GM12892 (cell line): ENCODE measurements around the gene LATS2.
"Not testable (repeated sequence)": the region's sequence is repeated elsewhere in the genome, so short reads cannot be mapped to it uniquely, and the experiment has no call there.

Experiments used
- DNase-seq: peaks from one replicate; pipeline ENCODE4 v3.0.0; 2011; ENCODE audit not compliant: insufficient read length
- FAIRE-seq: peaks from 2 replicates; lab custom pipeline; 2011; peaks lifted over from hg19 to GRCh38; lab: Jason Lieb, UNC
- POLR2A ChIP-seq: IDR thresholded peaks from 2 replicates; pipeline ENCODE4 v1.6.1; 2011; ENCODE audit warnings: low read depth, low read length, control low read depth
- POLR2AphosphoS5 ChIP-seq: IDR thresholded peaks from 2 replicates; pipeline ENCODE4 v1.6.1; 2011; ENCODE audit warnings: low read depth, low read length, control low read depth
- TAF1 ChIP-seq: IDR thresholded peaks from 2 replicates; pipeline ENCODE4 v1.6.1; 2011; ENCODE audit warnings: low read depth, mild to moderate bottlenecking, control low read depth, low read length, borderline replicate concordance

The LATS2 gene

DNA sequence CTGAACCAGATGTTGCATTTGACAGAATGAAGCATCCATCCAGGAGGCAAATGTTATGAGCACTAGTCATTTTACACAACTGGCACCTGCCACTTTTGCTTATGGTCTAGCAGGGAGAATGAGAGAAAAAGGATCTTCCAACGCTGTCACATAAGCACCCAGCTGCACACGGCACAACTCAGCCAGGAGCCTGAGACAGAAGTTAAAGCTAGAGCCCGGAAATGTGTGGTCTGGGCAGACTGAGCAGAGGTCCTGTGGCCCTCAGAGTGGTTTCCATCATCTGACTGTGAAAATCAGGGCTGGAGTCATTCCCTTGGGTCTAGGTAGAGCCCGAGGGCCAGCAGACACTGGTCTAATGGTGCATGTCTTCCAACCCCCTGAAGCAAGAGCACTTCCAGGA, 80.5 kb downstream of the LATS2 start:
- no peak for TF ChIP-seq POLR2A
- no peak for TF ChIP-seq POLR2AphosphoS5
- TF ChIP-seq TAF1 = no peak
- no peak for FAIRE-seq

DNA sequence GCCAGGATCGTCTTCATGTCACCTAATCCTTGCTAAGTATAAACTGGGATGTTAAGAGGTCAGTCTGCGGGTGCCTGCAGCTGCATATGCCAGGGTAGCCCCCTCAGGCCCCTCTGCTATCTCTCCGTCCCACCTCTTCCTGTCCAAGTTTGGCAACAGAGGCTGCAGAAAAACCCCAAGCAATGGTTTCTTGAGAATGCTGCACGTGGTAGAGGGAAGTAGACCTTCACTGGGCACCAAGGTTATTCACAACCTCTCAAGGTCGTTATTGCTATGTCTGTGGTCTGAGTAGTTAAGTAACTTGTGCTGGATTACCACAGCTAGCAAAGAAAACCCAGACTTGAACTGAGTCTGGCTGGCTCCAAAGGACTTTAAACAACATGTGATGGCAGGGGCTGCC, 81.0 kb downstream of the LATS2 start:
- FAIRE-seq (no peak), DNase-seq (no peak)
- TF ChIP-seq POLR2A (no peak), POLR2AphosphoS5 (no peak), TAF1 (no peak)

More for the DNA sequence above, 80.5 kb downstream of the LATS2 start:
- no peak for DNase-seq

DNA sequence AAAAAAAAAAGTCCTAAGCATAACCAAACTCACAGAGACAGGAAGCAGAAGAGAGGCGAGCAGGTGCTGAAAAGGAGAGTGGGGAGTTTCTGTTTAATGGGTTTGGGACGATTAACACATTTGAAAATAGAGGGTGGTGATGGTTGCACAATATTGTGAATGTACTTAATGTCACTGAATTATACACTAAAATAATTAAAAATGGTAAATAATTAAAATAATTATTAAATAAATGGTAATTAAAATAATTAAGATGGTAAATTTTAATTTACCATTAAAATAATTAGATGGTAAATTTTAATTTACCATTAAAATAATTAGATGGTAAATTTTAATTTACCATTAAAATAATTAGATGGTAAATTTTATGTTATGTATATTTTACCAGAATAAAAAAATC, 84.0 kb downstream of the LATS2 start:
- TF ChIP-seq TAF1 (no peak), POLR2A (no peak), POLR2AphosphoS5 (no peak)
- no peak for FAIRE-seq

DNA sequence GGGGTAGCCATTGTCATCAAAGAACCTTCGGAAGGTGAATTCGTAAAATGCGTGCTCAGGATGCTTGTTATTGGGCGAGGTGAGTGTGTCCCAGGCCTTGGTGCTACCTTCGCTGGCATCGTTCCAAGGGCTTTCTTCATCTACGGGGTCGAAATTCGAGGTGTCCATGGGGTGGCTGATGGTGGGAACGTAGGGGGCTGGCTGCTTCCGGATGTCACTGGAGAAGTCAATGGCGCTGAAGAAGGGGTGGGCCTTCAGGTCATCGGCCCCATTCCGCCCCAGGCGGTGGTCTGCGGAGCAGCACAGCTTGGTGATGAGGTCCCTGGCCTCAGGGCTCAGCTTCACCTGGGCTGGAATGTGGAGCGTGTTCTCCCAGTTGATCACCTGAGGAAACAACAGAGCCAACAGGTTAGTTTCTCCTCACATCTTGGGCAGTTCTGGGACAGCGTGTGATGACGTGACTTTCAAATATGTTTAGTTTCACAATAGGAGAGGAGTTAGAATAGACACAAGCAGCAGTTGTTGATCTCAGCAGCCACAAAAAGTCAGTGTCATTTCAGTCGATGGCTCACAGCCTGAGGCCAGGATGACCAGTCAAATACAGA, 86.3 kb downstream of the LATS2 start:
- DNase-seq (no peak), FAIRE-seq (no peak)
- TF ChIP-seq TAF1 (no peak), POLR2A (no peak), POLR2AphosphoS5 (no peak)

More for the DNA sequence above, 84.0 kb downstream of the LATS2 start:
- no peak for DNase-seq

DNA sequence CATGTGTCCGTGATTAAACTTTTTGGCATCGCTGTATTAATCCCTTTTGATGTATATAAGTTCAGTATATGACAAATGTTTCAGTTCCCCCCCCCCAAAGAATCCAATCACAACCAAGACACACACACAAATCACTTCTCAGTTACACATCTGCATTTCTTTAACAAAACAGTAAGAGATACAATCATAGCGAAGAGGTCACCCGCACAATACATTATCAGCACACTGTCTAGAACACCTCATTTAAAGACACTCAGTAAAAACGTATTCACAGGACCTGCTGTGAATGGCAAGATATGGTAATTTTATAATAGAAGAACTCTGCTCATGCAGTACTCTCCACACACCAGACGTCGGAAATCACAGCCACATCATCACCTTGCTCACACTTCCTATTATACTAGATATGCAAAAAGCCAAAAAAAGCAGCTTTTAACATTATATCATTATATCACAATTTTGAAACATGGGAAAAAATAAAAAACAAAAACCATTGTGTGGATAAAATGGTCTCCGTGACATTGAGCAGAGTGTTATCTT, 87.4 kb downstream of the LATS2 start:
- FAIRE-seq (no peak), DNase-seq (no peak)
- TF ChIP-seq TAF1 = no peak
- TF ChIP-seq POLR2AphosphoS5 = no peak
- TF ChIP-seq POLR2A = no peak

DNA sequence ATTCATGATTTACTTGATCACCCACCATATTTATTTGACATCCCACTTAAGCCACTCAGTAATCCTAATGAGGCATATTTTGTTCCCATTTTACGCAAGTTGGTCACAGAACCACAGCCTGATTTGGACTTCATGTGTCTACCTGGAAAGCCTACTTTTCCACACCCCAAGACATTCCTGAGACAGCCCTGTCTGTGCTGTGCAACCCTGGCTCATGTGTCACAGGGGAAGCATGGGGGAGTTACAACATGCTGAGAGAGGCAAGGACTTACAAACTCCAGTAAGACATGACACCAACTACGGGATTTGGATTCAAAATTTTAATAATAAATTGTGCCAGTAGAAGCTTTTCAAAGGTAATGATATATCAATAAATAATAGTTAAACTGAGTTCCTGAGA, 88.7 kb downstream of the LATS2 start:
- no peak for TF ChIP-seq POLR2AphosphoS5
- no peak for TF ChIP-seq TAF1
- FAIRE-seq = no peak

DNA sequence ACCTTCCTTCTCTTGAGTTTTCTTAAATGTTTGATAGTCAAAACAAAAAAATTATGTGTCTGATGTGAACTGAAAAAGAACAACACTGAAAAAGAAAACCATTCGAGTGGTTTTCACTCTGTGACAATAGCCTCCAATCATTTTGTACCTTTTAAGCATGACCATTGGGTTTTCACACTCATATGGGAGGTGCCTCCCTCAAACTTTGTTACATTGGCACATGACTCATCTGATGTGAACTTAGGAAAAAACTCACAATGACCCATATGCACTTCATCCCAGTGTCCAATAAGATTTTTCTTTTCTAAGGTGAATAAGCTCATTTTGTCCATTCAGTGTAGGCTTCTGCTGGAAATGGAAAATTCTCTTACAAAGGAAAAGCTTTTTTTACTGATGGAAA, 92.2 kb downstream of the LATS2 start:
- DNase-seq = no peak
- no peak for TF ChIP-seq POLR2A
- TF ChIP-seq TAF1 = no peak
- no peak for FAIRE-seq

More for the DNA sequence above, 88.7 kb downstream of the LATS2 start:
- no peak for DNase-seq

DNA sequence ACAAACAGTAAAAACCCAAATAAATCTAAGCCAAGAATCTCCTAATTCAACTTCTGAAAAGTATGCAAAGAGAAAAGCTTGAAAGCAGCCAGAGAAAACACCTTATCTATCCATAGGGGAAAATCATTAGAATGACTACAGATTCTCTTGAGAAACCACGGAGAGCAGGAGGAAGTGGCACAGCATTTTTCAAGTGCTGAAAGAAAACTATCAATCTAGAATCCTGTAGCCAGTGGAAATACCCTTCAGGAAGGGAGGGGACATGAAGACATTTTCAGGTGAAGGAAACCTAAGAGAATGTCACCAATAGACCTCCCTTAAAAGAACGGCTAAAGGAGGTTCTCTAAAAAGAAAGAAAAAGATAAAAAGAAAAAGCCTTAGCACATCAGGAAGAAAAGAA, 92.6 kb downstream of the LATS2 start:
- no peak for DNase-seq
- FAIRE-seq = no peak
- TF ChIP-seq TAF1 (no peak), POLR2A (no peak), POLR2AphosphoS5 (no peak)

DNA sequence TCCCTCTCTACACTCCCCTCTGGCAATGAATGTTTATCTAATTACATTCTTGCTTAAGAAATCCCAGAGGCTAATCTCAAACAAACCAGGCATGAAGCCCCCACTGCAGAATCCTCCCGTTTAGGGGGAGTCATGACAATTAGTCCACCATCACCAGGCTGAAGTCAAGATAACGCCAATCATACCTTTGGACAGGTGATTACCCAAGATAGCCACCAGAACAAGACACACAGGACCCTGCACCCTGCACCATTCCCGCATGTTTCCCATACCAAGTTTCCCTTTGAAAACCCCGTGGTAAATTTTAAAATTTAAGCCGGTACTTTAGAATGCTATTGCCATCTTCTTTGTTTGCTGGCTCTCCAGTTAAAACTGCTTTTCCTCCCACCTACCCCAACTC, 94.0 kb downstream of the LATS2 start:
- no peak for TF ChIP-seq POLR2A
- TF ChIP-seq POLR2AphosphoS5 = no peak
- no peak for TF ChIP-seq TAF1
- no peak for FAIRE-seq
- DNase-seq = no peak

DNA sequence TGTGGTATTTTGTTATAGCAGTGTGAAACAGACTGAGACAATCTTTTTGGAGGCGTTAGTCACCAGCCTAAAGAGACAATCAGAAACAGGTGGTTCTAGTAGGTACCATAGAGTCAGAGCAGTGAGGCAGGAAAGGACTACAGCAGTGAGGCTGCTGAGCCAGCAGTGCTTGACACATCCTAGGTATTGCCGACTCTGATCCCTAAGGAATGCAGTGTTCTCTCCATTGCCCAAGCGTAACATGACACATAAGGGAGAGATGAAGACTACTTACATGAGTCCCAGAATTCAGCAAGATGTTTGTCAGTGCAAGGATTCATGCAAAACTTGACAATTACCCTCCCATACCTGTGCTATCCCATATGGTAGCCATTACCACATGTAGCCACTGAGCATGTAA, 96.5 kb downstream of the LATS2 start:
- DNase-seq (no peak), FAIRE-seq (no peak)
- TF ChIP-seq TAF1 (no peak), POLR2AphosphoS5 (no peak), POLR2A (no peak)

DNA sequence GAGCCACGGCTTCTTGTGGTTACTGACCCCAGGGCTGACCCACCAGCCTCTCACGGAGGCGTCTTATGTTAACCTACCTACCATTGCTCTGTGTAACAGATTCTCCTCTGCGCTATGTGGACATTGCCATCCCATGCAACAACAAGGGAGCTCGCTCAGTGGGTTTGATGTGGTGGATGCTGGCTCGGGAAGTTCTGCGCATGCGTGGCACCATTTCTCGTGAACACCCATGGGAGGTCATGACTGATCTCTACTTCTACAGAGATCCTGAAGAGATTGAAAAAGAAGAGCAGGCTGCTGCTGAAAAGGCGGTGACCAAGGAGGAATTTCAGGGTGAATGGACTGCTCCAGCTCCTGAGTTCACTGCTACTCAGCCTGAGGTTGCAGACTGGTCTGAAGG, 99.7 kb downstream of the LATS2 start:
- FAIRE-seq, DNase-seq: not testable (repeated sequence)

DNA sequence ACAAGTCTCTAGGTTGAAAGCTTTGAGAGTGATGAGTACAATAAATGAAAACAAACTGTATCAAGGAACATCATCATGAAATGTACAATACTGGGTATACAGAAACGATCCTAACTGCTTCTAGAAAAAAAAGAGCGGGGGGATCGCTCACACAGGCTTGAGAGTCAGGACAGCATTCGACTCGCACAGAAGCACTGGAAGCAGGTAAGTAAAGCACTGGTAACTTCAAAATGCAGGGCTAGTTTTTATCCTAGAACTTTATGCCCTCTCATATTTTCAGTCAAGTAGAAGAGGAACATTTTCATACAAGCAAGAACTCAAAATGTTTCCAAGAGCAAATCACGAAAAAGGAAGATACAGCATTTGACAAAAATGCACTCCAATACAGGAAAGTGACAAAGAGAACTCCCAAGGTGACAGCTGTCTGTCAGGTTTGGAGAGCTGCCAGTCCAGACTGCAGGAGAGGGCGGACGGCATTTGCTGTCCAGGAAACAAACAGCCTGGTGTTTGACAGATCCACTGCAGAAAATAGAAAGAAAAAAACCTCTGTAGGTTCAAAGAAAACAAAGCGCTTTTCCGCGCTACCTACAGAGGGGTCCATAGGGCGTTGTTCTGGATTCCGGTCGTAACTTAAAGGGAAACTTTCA, 100.6 kb downstream of the LATS2 start:
- DNase-seq (no peak), FAIRE-seq (no peak)
- TF ChIP-seq TAF1 (no peak), POLR2AphosphoS5 (no peak), POLR2A (no peak)

DNA sequence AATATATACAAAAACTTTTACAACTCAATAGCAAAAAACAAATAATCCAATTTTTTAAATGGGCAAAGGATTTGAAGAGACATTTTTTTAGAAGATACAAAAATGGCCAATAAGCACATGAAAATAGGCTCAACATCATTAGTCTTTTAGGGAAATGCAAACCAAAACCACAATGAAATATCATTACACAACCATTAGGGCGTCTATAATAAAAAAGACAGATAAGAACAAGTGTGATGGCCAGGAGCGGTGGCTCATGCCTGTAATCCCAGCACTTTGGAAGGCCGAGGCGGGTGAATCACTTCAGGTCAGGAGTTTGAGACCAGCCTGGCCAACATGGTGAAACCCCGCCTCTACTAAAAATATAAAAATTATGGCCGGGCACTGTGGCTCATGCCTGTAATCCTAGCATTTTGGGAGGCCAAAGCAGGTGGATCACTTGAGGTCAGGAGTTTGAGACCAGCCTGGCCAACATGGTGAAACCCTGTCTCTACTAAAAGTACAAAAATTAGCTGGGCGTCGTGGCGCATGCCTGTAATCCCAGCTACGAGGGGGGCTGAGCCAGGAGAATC, 104.3 kb downstream of the LATS2 start:
- not testable (repeated sequence) for DNase-seq, FAIRE-seq
